GM18498 (cell line): ENCODE results near the gene RGS7.
"Not testable (repeated sequence)": the region's sequence is repeated elsewhere in the genome, so short reads cannot be mapped to it uniquely, and the experiment has no call there.

Experiments
- ATAC-seq: cut with Tn5 transposase; IDR thresholded peaks from one replicate; pipeline ENCODE4 v1.9.1; 2021; ENCODE audit warnings: mild to moderate bottlenecking, moderate library complexity; ENCODE audit not compliant: unreplicated experiment

The RGS7 gene

DNA sequence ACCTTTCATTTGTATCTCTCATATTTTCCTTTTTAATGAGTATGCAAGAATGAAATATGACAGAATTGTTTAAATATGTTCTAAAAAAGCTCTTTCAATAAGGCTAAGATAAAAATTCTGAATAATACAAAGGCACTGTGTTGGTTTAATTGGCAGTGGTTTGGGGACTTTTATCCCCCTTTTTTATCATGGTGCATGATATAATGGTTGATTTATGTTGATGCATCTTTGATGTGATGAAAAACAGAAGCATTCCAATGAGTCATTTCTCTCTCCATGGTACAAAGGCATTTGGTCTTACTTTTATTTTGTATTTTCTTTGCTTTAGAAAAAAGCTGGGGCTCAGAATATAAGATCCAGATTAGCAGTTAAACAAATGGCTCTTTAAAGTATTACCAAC is 617.9 kb downstream of the RGS7 start:
- ATAC-seq: no peak

DNA sequence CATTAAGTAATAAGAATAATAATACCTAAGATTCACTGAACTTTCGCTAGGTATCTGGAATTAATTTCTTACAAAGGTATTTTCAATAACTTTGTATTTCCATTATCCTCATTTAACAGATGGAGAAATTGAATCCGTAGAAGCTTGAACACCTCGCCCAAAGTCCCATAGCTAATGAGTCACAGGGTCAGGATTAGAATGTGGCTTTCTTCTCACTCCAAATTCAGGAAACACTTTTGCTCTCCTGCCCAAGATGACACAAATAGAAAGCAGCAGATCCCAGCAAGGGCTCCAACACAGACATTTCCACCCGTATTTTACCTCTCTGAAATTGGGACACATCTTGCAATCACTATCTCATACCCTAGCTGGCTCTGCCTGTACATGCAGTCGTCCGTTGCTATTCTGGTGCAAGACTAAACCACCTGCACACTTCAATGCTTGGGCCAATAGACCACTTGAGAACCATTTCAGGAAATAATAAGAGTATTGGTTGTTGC is 619.2 kb downstream of the RGS7 start:
- no peak for ATAC-seq

DNA sequence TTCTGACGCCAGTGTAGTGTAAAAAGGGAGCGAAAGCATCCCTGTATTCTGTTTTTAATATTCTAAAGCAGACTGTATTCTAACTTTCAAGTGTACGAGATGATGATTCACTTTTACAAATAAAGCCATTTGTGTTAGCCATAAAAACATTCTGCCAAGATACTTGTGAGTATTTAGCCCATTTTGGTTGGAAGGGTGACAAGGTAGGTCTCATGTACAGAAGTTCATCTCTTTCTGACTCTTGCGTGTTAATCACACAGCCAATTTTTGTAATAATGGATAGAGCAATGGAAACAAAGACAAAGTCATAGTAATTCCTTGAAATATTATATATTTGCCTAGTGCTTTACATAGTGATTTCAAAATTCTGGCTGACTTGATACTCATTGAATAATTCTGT is 619.7 kb downstream of the RGS7 start:
- no peak for ATAC-seq

DNA sequence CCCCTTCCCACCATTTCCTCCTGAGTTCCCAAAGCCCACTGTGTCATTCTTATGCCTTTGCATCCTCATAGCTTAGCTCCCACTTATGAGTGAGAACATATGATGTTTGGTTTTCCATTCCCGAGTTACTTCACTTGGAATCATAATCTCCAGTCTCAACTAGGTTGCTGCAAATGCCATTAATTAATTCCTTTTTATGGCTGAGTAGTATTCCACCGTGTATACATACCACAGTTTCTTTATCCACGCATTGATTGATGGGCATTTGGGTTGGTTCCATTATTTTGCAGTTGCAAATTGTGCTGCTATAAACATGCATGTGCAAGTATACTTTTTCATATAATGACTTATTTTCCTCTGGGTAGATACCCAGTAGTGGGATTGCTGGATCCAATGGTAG is 622.3 kb downstream of the RGS7 start:
- not testable (repeated sequence) for ATAC-seq

DNA sequence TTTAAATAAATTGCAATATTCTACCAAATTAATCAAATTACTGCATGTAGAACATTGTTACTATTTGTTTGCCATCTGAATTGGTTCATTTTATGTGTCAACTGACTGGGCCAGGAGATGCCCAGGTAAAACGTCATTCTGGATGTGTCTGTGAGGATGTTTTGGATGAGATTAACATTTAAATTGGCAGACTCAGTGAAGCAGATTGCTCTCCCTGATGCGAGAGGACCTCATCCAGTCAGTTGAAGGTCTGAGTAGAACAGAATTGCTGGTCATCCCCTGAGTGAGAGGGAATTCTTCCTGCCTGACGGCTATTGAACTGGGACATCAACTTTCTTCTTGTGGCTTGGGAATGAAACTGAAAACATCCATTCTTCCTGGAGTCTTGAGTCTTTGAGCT is 623.0 kb downstream of the RGS7 start:
- no peak for ATAC-seq

DNA sequence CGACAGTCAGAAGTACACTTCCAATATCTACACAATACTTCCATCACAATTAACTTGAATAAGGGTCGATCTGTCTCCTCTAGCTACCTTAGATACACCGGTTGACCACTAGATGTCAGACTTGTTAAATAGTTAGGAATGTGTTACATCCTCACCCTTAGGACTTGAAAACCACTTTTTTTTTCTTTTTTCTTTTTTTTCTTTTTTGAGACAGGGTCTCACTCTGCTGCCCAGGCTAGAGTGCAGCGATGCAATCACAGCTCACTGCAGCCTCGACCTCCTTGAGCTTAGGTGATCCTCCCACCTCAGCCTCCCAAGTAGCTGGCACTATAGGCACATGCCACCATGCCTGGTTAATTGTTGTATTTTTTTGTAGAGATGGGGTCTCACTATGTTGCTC is 624.6 kb downstream of the RGS7 start:
- peak; percentile 83 for ATAC-seq
